Testis (tissue), 3 donors: ENCODE data around the gene ATF7. TPM values are rescaled to one million over a fixed set of nuclear protein-coding genes. Genes with fewer than 3 reads are reported as not detected.
"Not testable (repeated sequence)": the region's sequence is repeated elsewhere in the genome, so short reads cannot be mapped to it uniquely, and the experiment has no call there.

Experiments
- DNase-seq: peaks from one replicate; pipeline ENCODE4 v3.0.0-alpha.2; 2019
- H3K27ac ChIP-seq, 2 donors: fragments of 200-600 bp; sonication (generic); one replicate each; pipeline ENCODE4 v1.5.1; 2019
- H3K27me3 ChIP-seq: fragments of 200-600 bp; sonication (generic); one replicate; pipeline ENCODE4 v1.5.1; 2019
- H3K36me3 ChIP-seq: fragments of 200-600 bp; sonication (generic); one replicate; pipeline ENCODE4 v1.5.1; 2017; ENCODE audit warnings: low read depth; ENCODE audit errors: missing control alignments
- H3K4me1 ChIP-seq: fragments of 200-600 bp; sonication (generic); one replicate; pipeline ENCODE4 v1.5.1; 2019
- H3K4me3 ChIP-seq, 2 donors: fragments of 200-600 bp; sonication (generic); one replicate each; pipeline ENCODE4 v1.5.1; 2017 to 2019
- H3K9me3 ChIP-seq: fragments of 200-600 bp; sonication (generic); one replicate; pipeline ENCODE4 v1.5.1; 2017
- CTCF ChIP-seq, 3 experiments: fragments of 450-650 bp in 2 of 3; fragments of 200-600 bp in 1 of 3; sonication (generic) in 1 of 3; IDR thresholded peaks; one replicate each; pipeline ENCODE4 v1.5.1; 2016 to 2019; ENCODE audit warnings: antibody characterized with exemption in 3 of 3, mild to moderate bottlenecking in 2 of 3, moderate library complexity in 1 of 3
- POLR2A ChIP-seq: fragments of 450-650 bp; IDR thresholded peaks from one replicate; pipeline ENCODE4 v1.6.1; 2017; ENCODE audit warnings: antibody characterized with exemption, mild to moderate bottlenecking, moderate library complexity
- WGBS, 2 donors: methylation state at CpG; one replicate each; pipeline ENCODE4 v1.1.5; 2018; 5-methylcytosine and 5-hydroxymethylcytosine counted together
- intact Hi-C: fragments of 100-400 bp; cut with DNase I; formaldehyde crosslinking; loops from one replicate; pipeline ENCODE4 v1.15.1; 2023; ENCODE audit warnings: low total_unique reads
- polyA plus RNA-seq: library from polyadenylated mRNA; stranded (reverse); fragments of 350-450 nt; fragmentation: Illumina TruSeq; extraction: RNeasy Lipid Tissue Mini Kit (QIAGEN cat#74804); gene quantifications from one replicate; pipeline ENCODE4 v1.2.3, GENCODE V29; 2014; ENCODE audit warnings: low read depth, low replicate concordance; ENCODE audit not compliant: insufficient read depth
- total RNA-seq, 2 donors: library from RNA; depleted of rRNA; stranded (reverse); fragments of >200 nt; gene quantifications; one replicate each; pipeline ENCODE4 v1.2.3, GENCODE V29; 2016

Gene ATF7
- total and polyA plus RNA-seq, 3 donors from 2014 or later: 31.6 to 59.8 (median 55.1) TPM

- no peak for DNase-seq
- 80 to 84% methylated on average over 3 of the region's 3 CpGs for WGBS, 2 donors
These were observed 19.0 kb upstream of the ATF7 start for GRCh38 chr12:53645165-53645564.

GRCh38 chr12:53644133-53644532, 18.0 kb upstream of the ATF7 start:
- H3K27me3 ChIP-seq: no peaks in the 10 kb centered on the region
- intact Hi-C loops: no loop called here
- H3K27ac ChIP-seq: no peak overlapping the region
- no peaks in the 10 kb centered on the region for H3K9me3 ChIP-seq
- no peak overlapping the region for H3K4me3 ChIP-seq
- no peak for TF ChIP-seq CTCF (IDR thresholded peaks at IDR 0.05)
- no peak for TF ChIP-seq POLR2A
- no peaks in the 10 kb centered on the region for H3K36me3 ChIP-seq
- no peak for DNase-seq
- H3K4me1 ChIP-seq: no peaks in the 10 kb centered on the region
- 89 to 100% methylated on average over 2 to 3 of the region's 3 CpGs for WGBS, 2 donors

More at GRCh38 chr12:53645165-53645564, 19.0 kb upstream of the ATF7 start:
- Histone ChIP-seq H3K27ac (no peak overlapping the region), H3K4me1 (no peaks in the 10 kb centered on the region), H3K27me3 (no peaks in the 10 kb centered on the region), H3K36me3 (no peaks in the 10 kb centered on the region), H3K9me3 (no peaks in the 10 kb centered on the region), H3K4me3 (no peak overlapping the region)
- intact Hi-C loops: no loop called here
- no peak for TF ChIP-seq CTCF (IDR thresholded peaks at IDR 0.05)
- no peak for TF ChIP-seq POLR2A

GRCh38 chr12:53643232-53643979, 17.2 kb upstream of the ATF7 start:
- no peak for TF ChIP-seq CTCF (IDR thresholded peaks at IDR 0.05)
- no peak for TF ChIP-seq POLR2A
- no peak overlapping the region for H3K4me3 ChIP-seq
- no peaks in the 10 kb centered on the region for H3K27me3 ChIP-seq
- no peak for DNase-seq
- H3K36me3 ChIP-seq: no peaks in the 10 kb centered on the region
- H3K27ac ChIP-seq: no peak overlapping the region
- WGBS, 2 donors: 68 to 74% methylated on average over 5 of the region's 5 CpGs
- H3K9me3 ChIP-seq: no peaks in the 10 kb centered on the region
- H3K4me1 ChIP-seq: no peaks in the 10 kb centered on the region
- intact Hi-C loops: no loop called here

GRCh38 chr12:53638057-53638456, 11.9 kb upstream of the ATF7 start:
- Histone ChIP-seq H3K27me3 (no peaks in the 10 kb centered on the region), H3K4me3 (no peak overlapping the region), H3K27ac (no peak overlapping the region), H3K36me3 (no peaks in the 10 kb centered on the region), H3K9me3 (no peaks in the 10 kb centered on the region), H3K4me1 (no peaks in the 10 kb centered on the region)
- 87 to 88% methylated on average over 2 of the region's 2 CpGs for WGBS, 2 donors
- DNase-seq: no peak
- intact Hi-C loops: no loop called here
- TF ChIP-seq POLR2A (no peak), CTCF (IDR thresholded peaks at IDR 0.05) (no peak)

- intact Hi-C loops: no loop called here
- TF ChIP-seq CTCF (IDR thresholded peaks at IDR 0.05) (no peak), POLR2A (no peak)
- H3K9me3 ChIP-seq: no peaks in the 10 kb centered on the region
- DNase-seq: no peak
- 48 to 67% methylated on average over 2 of the region's 2 CpGs for WGBS, 2 donors
- no peaks in the 10 kb centered on the region for H3K4me1 ChIP-seq
- no peaks in the 10 kb centered on the region for H3K27me3 ChIP-seq
- H3K4me3 ChIP-seq: no peak overlapping the region
- H3K36me3 ChIP-seq: no peaks in the 10 kb centered on the region
- H3K27ac ChIP-seq: no peak overlapping the region
These were observed 10.5 kb upstream of the ATF7 start for GRCh38 chr12:53636641-53637040.

- intact Hi-C loops, H3K4me1 ChIP-seq, H3K9me3 ChIP-seq, H3K4me3 ChIP-seq, H3K27me3 ChIP-seq, DNase-seq, H3K27ac ChIP-seq, H3K36me3 ChIP-seq: not testable (repeated sequence)
These were observed 9.5 kb upstream of the ATF7 start for GRCh38 chr12:53635708-53636107.
